Activated naive CD8-positive, alpha-beta T cell treated with anti-CD3 and anti-CD28 coated beads, Interleukin-2, amount 50 U/mL, for 16 hours (primary cell): ENCODE measurements around the gene GRPEL2.

Source experiments
- DNase-seq: peaks from one replicate; pipeline ENCODE4 v3.0.0-alpha.2; 2020; ENCODE audit warnings: low read depth, low spot score

GRPEL2 gene

GRCh38 chr5:149319174-149319573, 26.1 kb upstream of the GRPEL2 start:
- no peak for DNase-seq

- no peak for DNase-seq
These were observed 24.4 kb upstream of the GRPEL2 start for GRCh38 chr5:149320791-149321330.

GRCh38 chr5:149322518-149322917, 22.8 kb upstream of the GRPEL2 start:
- DNase-seq, result no peak

- DNase-seq, result no peak
These were observed 22.1 kb upstream of the GRPEL2 start for GRCh38 chr5:149323210-149323609.

- DNase-seq, result no peak
These were observed 21.6 kb upstream of the GRPEL2 start for GRCh38 chr5:149323621-149324205.

- no peak for DNase-seq
These were observed 20.7 kb upstream of the GRPEL2 start for GRCh38 chr5:149324641-149325040.

GRCh38 chr5:149325166-149325735, 20.0 kb upstream of the GRPEL2 start:
- DNase-seq, result no peak

- DNase-seq, result no peak
These were observed 19.4 kb upstream of the GRPEL2 start for GRCh38 chr5:149325894-149326293.

- no peak for DNase-seq
These were observed 18.7 kb upstream of the GRPEL2 start for GRCh38 chr5:149326611-149327010.

- DNase-seq, result no peak
These were observed 17.1 kb upstream of the GRPEL2 start for GRCh38 chr5:149328177-149328576.

- DNase-seq, result no peak
These were observed 11.4 kb upstream of the GRPEL2 start for GRCh38 chr5:149333711-149334443.

GRCh38 chr5:149337736-149338135, 7.6 kb upstream of the GRPEL2 start:
- no peak for DNase-seq

GRCh38 chr5:149338364-149338763, 6.9 kb upstream of the GRPEL2 start:
- no peak for DNase-seq

- no peak for DNase-seq
These were observed 4.4 kb upstream of the GRPEL2 start for GRCh38 chr5:149340920-149341319.

GRCh38 chr5:149341876-149342275, 3.4 kb upstream of the GRPEL2 start:
- no peak for DNase-seq

- no peak for DNase-seq
These were observed 1.1 kb upstream of the GRPEL2 start for GRCh38 chr5:149344151-149344550.

GRCh38 chr5:149345892-149346222, 558 bp downstream of the GRPEL2 start:
- DNase-seq, result no peak

- no peak for DNase-seq
These were observed 3.2 kb downstream of the GRPEL2 start for GRCh38 chr5:149348518-149348917.

GRCh38 chr5:149349382-149349781, 4.1 kb downstream of the GRPEL2 start:
- no peak for DNase-seq

- DNase-seq, result no peak
These were observed 6.9 kb downstream of the GRPEL2 start for GRCh38 chr5:149352169-149352568.

- no peak for DNase-seq
These were observed 8.6 kb downstream of the GRPEL2 start for GRCh38 chr5:149353911-149354310.

- DNase-seq, result no peak
These were observed 10.4 kb downstream of the GRPEL2 start for GRCh38 chr5:149355688-149356087.

GRCh38 chr5:149356391-149356790, 11.1 kb downstream of the GRPEL2 start:
- no peak for DNase-seq
